Placental epithelial cell (primary cell): ENCODE results near the gene MPC1. TPM values are rescaled to one million over a fixed set of nuclear protein-coding genes. Genes with fewer than 3 reads are reported as not detected.

ENCODE experiments used
- total RNA-seq: library from RNA; depleted of rRNA; stranded (reverse); fragments of >200 nt; gene quantifications from 2 replicates; pipeline ENCODE4 v1.2.3, GENCODE V29; 2012

Gene MPC1
- 11.0 and 58.7 TPM in 2 replicates for total RNA-seq

DNA sequence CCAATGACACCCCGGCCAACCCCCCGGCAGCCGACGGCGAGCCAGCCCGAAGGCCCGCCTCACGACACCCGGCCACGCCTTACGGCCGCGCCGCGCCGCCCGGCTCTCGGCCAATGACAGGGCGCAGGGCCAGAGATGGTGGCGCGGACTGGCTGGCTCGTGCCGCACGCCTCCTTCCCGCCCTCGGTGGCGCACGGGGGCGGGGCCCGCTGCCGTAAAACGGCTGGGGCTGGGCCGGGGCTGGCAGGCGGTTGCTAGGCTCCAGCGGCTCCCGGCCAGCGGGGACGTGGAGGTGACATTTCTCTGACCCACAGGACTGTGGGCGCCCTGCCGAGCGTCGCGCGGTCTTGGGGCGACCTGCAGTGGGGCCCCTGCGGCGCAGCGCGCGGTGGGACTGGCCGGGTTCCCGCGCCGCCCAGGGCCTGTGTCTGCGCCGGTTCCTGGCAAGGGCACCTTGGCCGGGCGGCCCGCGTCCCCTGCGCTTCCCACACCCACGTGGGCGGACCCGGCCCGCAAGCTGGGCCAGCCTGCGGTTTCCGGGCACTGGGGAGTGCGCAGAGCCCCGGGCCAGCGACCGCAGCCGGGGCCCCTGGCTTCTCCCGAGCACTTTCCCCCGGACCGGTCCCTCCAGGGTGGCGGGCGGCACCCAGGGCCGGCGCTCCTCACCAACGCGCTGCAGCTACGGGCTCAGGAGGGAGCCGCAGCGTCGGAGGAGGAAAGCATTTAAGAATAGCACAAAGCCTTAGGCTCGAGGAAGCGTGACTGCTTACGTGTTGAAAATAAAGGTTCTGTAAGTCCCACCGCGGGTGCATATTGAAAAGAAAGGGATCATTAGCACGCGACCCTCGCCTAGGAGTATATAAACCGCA lies at the start of gene MPC1:
Gene MPC1 (minus strand): TSS at position 8 of the 869 bp plus-strand sequence. CDS start 64 bp downstream, outside the sequence.

DNA sequence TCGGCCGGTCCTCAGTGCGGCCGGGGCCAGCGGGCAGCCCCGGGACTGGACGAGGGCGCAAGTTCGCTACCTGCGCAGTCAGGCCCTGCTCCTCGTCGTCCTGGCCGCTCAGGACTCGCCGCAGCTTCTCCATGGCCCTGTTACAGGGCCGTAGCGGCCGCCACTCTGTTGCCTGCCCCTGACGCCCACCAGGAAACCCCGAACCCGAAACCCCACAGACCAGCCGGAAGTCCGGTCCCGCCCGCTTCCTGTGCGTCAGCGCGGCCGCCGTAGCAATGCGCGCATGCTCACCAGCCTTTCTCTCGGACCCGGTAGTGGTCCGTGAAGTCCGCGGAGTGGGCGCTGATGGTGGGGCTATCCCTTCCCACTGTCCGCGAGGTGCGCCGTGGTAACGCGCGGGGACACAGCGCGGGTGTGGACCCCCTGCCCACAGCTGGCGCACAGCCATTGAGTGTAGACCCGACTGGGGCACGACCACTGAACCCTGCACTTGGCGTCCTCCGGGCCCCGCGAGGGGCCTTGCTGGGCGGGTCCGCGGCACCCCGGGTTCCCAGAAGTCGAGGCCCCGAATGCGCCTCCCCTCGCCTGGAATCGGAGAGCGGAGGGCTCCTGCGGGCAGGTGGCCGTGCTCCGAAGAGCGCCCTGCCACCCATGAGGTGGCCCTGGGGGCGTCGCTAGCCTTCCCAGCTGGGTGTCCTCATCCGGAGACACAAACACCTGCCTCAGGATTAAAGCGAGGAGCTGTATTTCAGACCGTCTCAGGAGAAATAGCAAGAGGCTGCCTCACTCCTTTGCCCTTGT lies 40.2 kb downstream of the MPC1 start, which contains the start of gene SFT2D1:
Gene SFT2D1 (minus strand): TSS at position 197 of the 801 bp plus-strand sequence. CDS start 64 bp downstream, at position 133.

Other genes starting within 250 kb of the MPC1 start
- not detected in 2 replicates for gene TBXT, start 215.1 kb downstream of the MPC1 start, total RNA-seq
- gene PRR18, start 74.5 kb downstream of the MPC1 start, total RNA-seq: not detected in 2 replicates
- gene SFT2D1, start 40.4 kb downstream of the MPC1 start, total RNA-seq: 11.0 and 24.8 TPM in 2 replicates
- 1.6 and 2.4 TPM in 2 replicates for gene RAMACL, start 203.7 kb upstream of the MPC1 start, total RNA-seq
- 37.2 and 59.7 TPM in 2 replicates for gene RPS6KA2, start 244.3 kb upstream of the MPC1 start, total RNA-seq